H1 (cell line): ENCODE measurements around the gene PAPSS2.

Experiments used
- CTCF ChIP-seq, 3 experiments: IDR thresholded peaks; 1 replicate in 2 of 3; 2 replicates in 1 of 3; pipeline versions ENCODE4 v1.5.1 to v1.6.1; 2011; ENCODE audit warnings: low read length in 3 of 3, mild to moderate bottlenecking in 3 of 3, inconsistent platforms in 2 of 3, low read depth in 1 of 3, moderate library complexity in 1 of 3; ENCODE audit not compliant: insufficient read depth in 1 of 3; ENCODE audit errors: control extremely low read depth in 1 of 3
- EGR1 ChIP-seq: IDR thresholded peaks from 2 replicates; pipeline ENCODE4 v1.6.1; 2011; ENCODE audit warnings: low read depth, low read length, borderline replicate concordance
- JUN ChIP-seq: IDR thresholded peaks from 2 replicates; pipeline ENCODE4 v1.6.1; 2011; ENCODE audit warnings: low read depth, mild to moderate bottlenecking, improper control_type of control experiment, low read length
- JUND ChIP-seq: IDR thresholded peaks from 2 replicates; pipeline ENCODE4 v1.6.1; 2011; ENCODE audit warnings: mild to moderate bottlenecking, improper control_type of control experiment, low read length
- POLR2A ChIP-seq, 2 experiments: IDR thresholded peaks; 1 replicate in 1 of 2; 2 replicates in 1 of 2; pipeline ENCODE4 v1.6.1; 2011; ENCODE audit warnings: low read depth in 2 of 2, low read length in 2 of 2, mild to moderate bottlenecking in 2 of 2; ENCODE audit errors: control extremely low read depth in 1 of 2
- POLR2AphosphoS5 ChIP-seq: IDR thresholded peaks from 2 replicates; pipeline ENCODE4 v1.6.1; 2011; ENCODE audit warnings: low read depth, low read length
- RBBP5 ChIP-seq: IDR thresholded peaks from 2 replicates; pipeline ENCODE4 v1.7.1; 2012; ENCODE audit warnings: low read depth, mild to moderate bottlenecking, inconsistent platforms, low read length, moderate library complexity, borderline replicate concordance
- SIN3A ChIP-seq, 2 experiments: IDR thresholded peaks in 1 of 2; conservative IDR thresholded peaks in 1 of 2; 2 replicates each; pipeline ENCODE4 v1.6.1; 2011 to 2012; ENCODE audit warnings: low read length in 2 of 2, improper control_type of control experiment in 1 of 2, low read depth in 1 of 2, mild to moderate bottlenecking in 1 of 2
- USF2 ChIP-seq: IDR thresholded peaks from 2 replicates; pipeline ENCODE4 v1.6.1; 2011; ENCODE audit warnings: low read length, improper control_type of control experiment

- TF ChIP-seq CTCF (IDR thresholded peaks at IDR 0.05; ENCODE audit: control extremely low read depth in 1 of 3, insufficient read depth in 1 of 3, low read depth in 1 of 3, low read length in 3 of 3) (no peak), JUND (no peak), RBBP5 (no peak), POLR2A (IDR thresholded peaks at IDR 0.05; ENCODE audit: control extremely low read depth in 1 of 2, low read depth in 2 of 2, low read length in 2 of 2) (no peak), POLR2AphosphoS5 (no peak), EGR1 (no peak), JUN (no peak), USF2 (no peak), SIN3A (conservative IDR thresholded peaks at IDR 0.05 in 1 of 2, IDR thresholded peaks at IDR 0.05 in 1 of 2; ENCODE audit: low read depth in 1 of 2, low read length in 2 of 2) (no peak)
These were observed 130.5 kb downstream of the PAPSS2 start for GRCh38 chr10:87790185-87790584.
